HepG2 (cell line): ENCODE measurements around the gene TRNP1. TPM values are rescaled to one million over a fixed set of nuclear protein-coding genes. Genes with fewer than 3 reads are reported as not detected.
A peak's percentile ranks its signal among the peaks of the same experiment; 100 is the strongest.

Source experiments
- ATAC-seq: fragments of 200-7000 bp; cut with Tn5 transposase; 3 replicates; pipeline ENCODE4 v1.9.1; 2020; ENCODE audit warnings: mild to moderate bottlenecking, moderate library complexity
- BruUV-seq: library from RNA; stranded (reverse); fragments of 400-500 nt; replicated peaks from 2 replicates; lab custom pipeline; 2021; lab: Mats Ljungman, UMichigan
- CTCF ChIA-PET: fragments of 300-600 bp; formaldehyde crosslinking; extraction: SDS; loops from one replicate; lab custom pipeline; 2021; ENCODE audit warnings: low total read pairs, inconsistent platforms, low intra/inter-chr PET ratio; lab: Yijun Ruan, JAX
- POLR2A ChIA-PET: fragments of 350-600 bp; sonication (Branson Sonifier 250); formaldehyde crosslinking; loops from one replicate; lab custom pipeline; 2020; ENCODE audit warnings: antibody characterized with exemption, inconsistent platforms; lab: Yijun Ruan, JAX
- DNase-seq: peaks from one replicate; pipeline ENCODE4 v3.0.0-alpha.2; 2015; ENCODE audit warnings: low spot score
- FAIRE-seq: peaks from 3 replicates; lab custom pipeline; 2011; peaks lifted over from hg19 to GRCh38; lab: Jason Lieb, UNC
- H2AFZ ChIP-seq: one replicate; pipeline ENCODE4 v1.6.1; 2011; ENCODE audit warnings: low read length, inconsistent platforms
- H3K27ac ChIP-seq: fragments of 300-600 bp; 3 replicates; pipeline ENCODE4 v1.8.0; 2011; ENCODE audit warnings: mixed run types, mild to moderate bottlenecking, mixed read lengths, low read length, inconsistent platforms; ENCODE audit not compliant: insufficient read depth; ENCODE audit errors: extremely low read length
- H3K27me3 ChIP-seq, 2 experiments: fragments of 200-600 bp in 1 of 2; 2 replicates in 1 of 2; 3 replicates in 1 of 2; pipeline versions ENCODE4 v1.6.0 to v1.8.0; 2011; ENCODE audit warnings: low read length in 2 of 2, mild to moderate bottlenecking in 2 of 2, moderate library complexity in 2 of 2, inconsistent platforms in 1 of 2; ENCODE audit not compliant: insufficient read depth in 2 of 2, control insufficient read depth in 1 of 2
- H3K36me3 ChIP-seq, 2 experiments: fragments of 200-600 bp in 1 of 2; replicated peaks in 1 of 2; 2 replicates in 1 of 2; 3 replicates in 1 of 2; pipeline versions ENCODE4 v1.5.1 to v1.8.0; 2011; ENCODE audit warnings: low read length in 2 of 2, inconsistent platforms in 1 of 2; ENCODE audit not compliant: insufficient read depth in 2 of 2, control insufficient read depth in 1 of 2
- H3K4me1 ChIP-seq: 2 replicates; pipeline ENCODE4 v1.5.1; 2012; ENCODE audit warnings: low read length, inconsistent platforms; ENCODE audit not compliant: insufficient read depth
- H3K4me2 ChIP-seq: 2 replicates; pipeline ENCODE4 v1.6.0; 2011; ENCODE audit warnings: low read depth, low read length, inconsistent platforms
- H3K4me3 ChIP-seq, 3 experiments: fragments of 200-600 bp in 1 of 3; sonication (generic), shearing (Covaris generic) in 1 of 3; replicated peaks in 1 of 3; 2 replicates each; pipeline ENCODE4 v1.5.1; 2011 to 2016; ENCODE audit warnings: low read length in 3 of 3, inconsistent platforms in 2 of 3, low read depth in 2 of 3, mild to moderate bottlenecking in 2 of 3, control low read depth in 1 of 3, mixed read lengths in 1 of 3; ENCODE audit not compliant: insufficient read depth in 1 of 3
- H3K79me2 ChIP-seq: one replicate; pipeline ENCODE4 v1.6.1; 2011; ENCODE audit warnings: low read length, inconsistent platforms; ENCODE audit not compliant: insufficient read depth
- H3K9ac ChIP-seq: 2 replicates; pipeline ENCODE4 v1.6.0; 2011; ENCODE audit warnings: mild to moderate bottlenecking, low read depth, low read length, inconsistent platforms; ENCODE audit not compliant: insufficient read depth
- H3K9me3 ChIP-seq: 2 replicates; pipeline ENCODE4 v1.5.1; 2012; ENCODE audit warnings: mild to moderate bottlenecking, low read length
- H4K20me1 ChIP-seq: 2 replicates; pipeline ENCODE4 v1.6.0; 2011; ENCODE audit warnings: inconsistent platforms, mild to moderate bottlenecking, low read length, moderate library complexity; ENCODE audit not compliant: insufficient read depth
- ATF6 ChIP-seq: sonication (generic); formaldehyde crosslinking; conservative IDR thresholded peaks from 2 replicates; pipeline ENCODE4 v1.4.0; 2020; ENCODE audit warnings: missing genetic modification reagents
- ATF7-NPFF ChIP-seq: sonication (generic); formaldehyde crosslinking; IDR thresholded peaks from 2 replicates; pipeline ENCODE4 v1.8.1; 2023; ENCODE audit warnings: mild to moderate bottlenecking, low read depth, missing genetic modification reagents, moderate library complexity
- DZIP1 ChIP-seq: sonication (generic); formaldehyde crosslinking; IDR thresholded peaks from 2 replicates; pipeline ENCODE4 v1.5.0; 2020; ENCODE audit warnings: mild to moderate bottlenecking, missing genetic modification reagents
- ELF1 ChIP-seq: sonication (generic); formaldehyde crosslinking; IDR thresholded peaks from 2 replicates; pipeline ENCODE4 v1.4.0; 2020; ENCODE audit warnings: missing genetic modification reagents
- ESRRA ChIP-seq: sonication (generic); formaldehyde crosslinking; IDR thresholded peaks from 2 replicates; pipeline ENCODE4 v1.5.1; 2020; ENCODE audit warnings: mild to moderate bottlenecking, low read depth, missing genetic modification reagents
- FOXA3 ChIP-seq: IDR thresholded peaks from 2 replicates; pipeline ENCODE4 v1.6.1; 2016; ENCODE audit warnings: missing genetic modification reagents, missing compliant biosample characterization
- GPN1 ChIP-seq: sonication (generic); formaldehyde crosslinking; IDR thresholded peaks from 2 replicates; pipeline ENCODE4 v1.5.1; 2020; ENCODE audit warnings: missing genetic modification reagents, borderline replicate concordance
- HOXA3 ChIP-seq: sonication (generic); formaldehyde crosslinking; IDR thresholded peaks from 2 replicates; pipeline ENCODE4 v1.5.0; 2020; ENCODE audit warnings: missing genetic modification reagents
- MAX ChIP-seq: IDR thresholded peaks from 2 replicates; pipeline ENCODE4 v1.6.1; 2012; ENCODE audit warnings: inconsistent platforms
- NR2C2 ChIP-seq: sonication (generic); formaldehyde crosslinking; IDR thresholded peaks from 2 replicates; pipeline ENCODE4 v1.4.0; 2020; ENCODE audit warnings: missing genetic modification reagents, mild to moderate bottlenecking, moderate library complexity, borderline replicate concordance
- POLR2G ChIP-seq: fragments of 200-400 bp; formaldehyde crosslinking; IDR thresholded peaks from 2 replicates; pipeline ENCODE4 v1.6.1; 2018; ENCODE audit warnings: mild to moderate bottlenecking, low read depth, low read length, moderate library complexity
- TAF1 ChIP-seq: sonication (generic); formaldehyde crosslinking; IDR thresholded peaks from 2 replicates; pipeline ENCODE4 v1.4.0; 2020; ENCODE audit warnings: missing genetic modification reagents
- TFE3 ChIP-seq: IDR thresholded peaks from 2 replicates; pipeline ENCODE4 v1.6.1; 2016
- ZFP36 ChIP-seq: fragments of 150-350 bp; IDR thresholded peaks from 2 replicates; pipeline ENCODE4 v1.6.1; 2018; ENCODE audit warnings: borderline replicate concordance, low read length, low read depth; ENCODE audit not compliant: partially characterized antibody
- ZIK1 ChIP-seq: sonication (generic); formaldehyde crosslinking; IDR thresholded peaks from 2 replicates; pipeline ENCODE4 v1.5.0; 2020; ENCODE audit warnings: mild to moderate bottlenecking, low read depth, missing genetic modification reagents, borderline replicate concordance
- ZNF143 ChIP-seq: sonication (generic); formaldehyde crosslinking; IDR thresholded peaks from 2 replicates; pipeline ENCODE4 v1.4.0; 2020; ENCODE audit warnings: missing genetic modification reagents
- ZNF713 ChIP-seq: sonication (generic); formaldehyde crosslinking; IDR thresholded peaks from 2 replicates; pipeline ENCODE4 v1.4.0; 2020; ENCODE audit warnings: mild to moderate bottlenecking, missing genetic modification reagents
- ZNF768 ChIP-seq: sonication (generic); formaldehyde crosslinking; IDR thresholded peaks from 2 replicates; pipeline ENCODE4 v1.4.0; 2020; ENCODE audit warnings: missing genetic modification reagents
- ZNF879 ChIP-seq: sonication (generic); formaldehyde crosslinking; IDR thresholded peaks from 2 replicates; pipeline ENCODE4 v1.8.1; 2023; ENCODE audit warnings: missing genetic modification reagents
- WGBS: methylation state at CpG from one replicate; pipeline ENCODE4 v1.1.6; 2017; ENCODE audit warnings: low lambda C conversion rate; 5-methylcytosine and 5-hydroxymethylcytosine counted together
- in situ Hi-C: cut with HindIII; loops from 2 replicates; pipeline ENCODE4 v1.10.0; 2017; ENCODE audit warnings: low pct_unique_long_range_greater_than_20kb; ENCODE audit not compliant: extremely low pct_ligation_motif_present
- intact Hi-C: fragments of 100-400 bp; cut with micrococcal nuclease; formaldehyde crosslinking; loops from one replicate; pipeline ENCODE4 v1.10.0; 2022; ENCODE audit not compliant: unreplicated experiment
- polyA plus RNA-seq, 8 experiments: library from polyadenylated mRNA; depleted of rRNA in 3 of 8; stranded (reverse) in 7 of 8; unstranded in 1 of 8; fragments of >200 nt; fragmentation: Illumina TruSeq in 4 of 8; extraction: Trizol in 4 of 8; gene quantifications; 2 replicates each; pipeline versions ENCODE4 v1.2.1 to v1.2.3, GENCODE V29; 2011 to 2016; ENCODE audit warnings: low read depth in 4 of 8, missing spikeins in 1 of 8, mixed read lengths in 1 of 8; ENCODE audit not compliant: insufficient read depth in 1 of 8
- total RNA-seq, 5 experiments: library from RNA; depleted of rRNA; stranded (reverse); fragments of >200 nt; fragmentation: Illumina TruSeq; extraction: Trizol; gene quantifications; 2 replicates each; pipeline ENCODE4 v1.2.3, GENCODE V29; 2016; ENCODE audit warnings: low read depth in 1 of 5

Gene TRNP1
- total and polyA plus RNA-seq, 2 of the 13 experiments (the other 11 are each of a cell fraction or from before 2014, with no cell fraction given): 42.0 to 158 TPM

- ChIA-PET CTCF (no interaction called here), POLR2A (interaction anchor here (0.6 to 12.9 kb wide), 17 partner anchors 9 to 288 kb away, joined by 3 to 253 read pairs (median 7); partner anchors contain the start of genes GPATCH3, GPN2, KDF1 and NR0B2)
- BruUV-seq: no TSS peak
- H3K27me3 ChIP-seq: no peaks in the 10 kb centered on the region; a peak in 1 of 5 replicates
- 13% methylated on average over 1 of the region's 1 CpG for WGBS
- intact Hi-C loops (no loop called here), in situ Hi-C loops (loop anchor here (5.0 kb wide), 1 partner anchor 34 kb away; the partner anchor contains the start of gene KDF1)
- ATAC-seq (no peak), FAIRE-seq (peak; percentile 70), DNase-seq (no peak)
- peak overlapping the region; percentile 95 for H3K9ac ChIP-seq
- no peak overlapping the region for H2AFZ ChIP-seq
- peaks cover 76% of the 10 kb centered on the region for H3K4me1 ChIP-seq
- no peaks in the 10 kb centered on the region for H3K9me3 ChIP-seq
- peak overlapping the region; percentile 99 for H3K4me2 ChIP-seq
- H3K4me3 ChIP-seq: peak overlapping the region; percentile 92 to 97 (median 96)
- peaks cover 34% of the 10 kb centered on the region for H3K79me2 ChIP-seq
- H3K36me3 ChIP-seq: 0 out of 5 replicates have a peak, but pooled peaks cover 1 to 3% of the 10 kb centered on the region in 2 experiments
- no peak overlapping the region for H3K27ac ChIP-seq
- H4K20me1 ChIP-seq: peaks cover 67% of the 10 kb centered on the region
- TF ChIP-seq MAX: 0 out of 2 replicates have a peak, but pooled peaks have one; percentile 7
- 0 out of 2 replicates have a peak, but pooled peaks have one; percentile 17 for TF ChIP-seq ESRRA (CRISPR knock-in tag)
- TF ChIP-seq ZNF768 (CRISPR knock-in tag): peak; percentile 84
- no peak for TF ChIP-seq ZFP36
- TF ChIP-seq TFE3 (CRISPR knock-in tag): peak; percentile 36; the same call in 1 of the 2 replicates
- no peak for TF ChIP-seq DZIP1 (CRISPR knock-in tag)
- no peak for TF ChIP-seq ATF6
- no peak for TF ChIP-seq ZNF713 (CRISPR knock-in tag)
- TF ChIP-seq ZIK1: 0 out of 2 replicates have a peak, but pooled peaks have one; percentile 35
- 0 out of 2 replicates have a peak, but pooled peaks have one; percentile 14 for TF ChIP-seq HOXA3
- TF ChIP-seq ATF7-NPFF (CRISPR knock-in tag): 0 out of 2 replicates have a peak, but pooled peaks have one; percentile 25
- no peak for TF ChIP-seq ZNF143
- TF ChIP-seq NR2C2 (CRISPR knock-in tag): 0 out of 2 replicates have a peak, but pooled peaks have one; percentile 20
- no peak for TF ChIP-seq ZNF879 (CRISPR knock-in tag)
- TF ChIP-seq TAF1: 0 out of 2 replicates have a peak, but pooled peaks have one; percentile 18
- TF ChIP-seq FOXA3 (CRISPR knock-in tag): 0 out of 2 replicates have a peak, but pooled peaks have one; percentile 6
- no peak for TF ChIP-seq GPN1
- no peak for TF ChIP-seq ELF1
- TF ChIP-seq POLR2G: peak; percentile 12; the same call in 1 of the 2 replicates
Measured at GRCh38 chr1:26996024-26996423, 2.5 kb downstream of the TRNP1 start.
